ENCODE measurements around the gene LRBA. TPM values are rescaled to one million over a fixed set of nuclear protein-coding genes. Genes with fewer than 3 reads are reported as not detected.
"Not testable (repeated sequence)": the region's sequence is repeated elsewhere in the genome, so short reads cannot be mapped to it uniquely, and the experiment has no call there.

LRBA gene
- total RNA-seq, 1 donor from 2014 or later: 70.5 TPM

- DNase-seq: no peak
Observed at GRCh38 chr4:150402871-150403272, 612.2 kb downstream of the LRBA start.

- DNase-seq: no peak
Observed at GRCh38 chr4:150401083-150401687, 613.9 kb downstream of the LRBA start.

GRCh38 chr4:150395872-150396271 is 619.2 kb downstream of the LRBA start:
- DNase-seq: no peak

- DNase-seq: no peak
Observed at GRCh38 chr4:150394046-150394445, 621.0 kb downstream of the LRBA start.

- DNase-seq: no peak
Observed at GRCh38 chr4:150391052-150391451, 624.0 kb downstream of the LRBA start.

- DNase-seq: no peak
Observed at GRCh38 chr4:150390531-150390910, 624.6 kb downstream of the LRBA start.

- DNase-seq: no peak
Observed at GRCh38 chr4:150389896-150390530, 625.1 kb downstream of the LRBA start.

- DNase-seq: no peak
Observed at GRCh38 chr4:150387981-150388380, 627.1 kb downstream of the LRBA start.

GRCh38 chr4:150386415-150386814 is 628.7 kb downstream of the LRBA start:
- not testable (repeated sequence) for DNase-seq

- no peak for DNase-seq
Observed at GRCh38 chr4:150385606-150386005, 629.5 kb downstream of the LRBA start.

GRCh38 chr4:150384249-150384648 is 630.8 kb downstream of the LRBA start:
- DNase-seq: no peak

- no peak for DNase-seq
Observed at GRCh38 chr4:150382028-150382427, 633.1 kb downstream of the LRBA start.

GRCh38 chr4:150381609-150382008 is 633.5 kb downstream of the LRBA start:
- DNase-seq: no peak

- no peak for DNase-seq
Observed at GRCh38 chr4:150381036-150381435, 634.0 kb downstream of the LRBA start.

- DNase-seq: no peak
Observed at GRCh38 chr4:150379454-150379853, 635.6 kb downstream of the LRBA start.

- no peak for DNase-seq
Observed at GRCh38 chr4:150375025-150375424, 640.1 kb downstream of the LRBA start.

GRCh38 chr4:150371869-150372268 is 643.2 kb downstream of the LRBA start:
- no peak for DNase-seq

GRCh38 chr4:150369434-150370380 is 645.4 kb downstream of the LRBA start:
- no peak for DNase-seq

- no peak for DNase-seq
Observed at GRCh38 chr4:150368667-150369066, 646.4 kb downstream of the LRBA start.

- DNase-seq: no peak
Observed at GRCh38 chr4:150367326-150367725, 647.8 kb downstream of the LRBA start.

- no peak for DNase-seq
Observed at GRCh38 chr4:150366487-150366999, 648.5 kb downstream of the LRBA start.

GRCh38 chr4:150363721-150364688 is 651.1 kb downstream of the LRBA start:
- DNase-seq: no peak

Measured in skin of body (tissue), 2 donors.